ENCODE results near the gene UNC13C.

- TF ChIP-seq CTCF (IDR thresholded peaks at IDR 0.05) (no peak), POLR2A (IDR thresholded peaks at IDR 0.05) (no peak), POLR2AphosphoS5 (IDR thresholded peaks at IDR 0.05; ENCODE audit: insufficient read depth in 1 of 2, low read depth in 1 of 2) (no peak)
These were observed 640.9 kb downstream of the UNC13C start for GRCh38 chr15:54619180-54619579.

Measured in vagina (tissue), 2 donors.